HG02798 (cell line): Measurements from ENCODE around the gene WLS.

Experiments used
- ATAC-seq: cut with Tn5 transposase; IDR thresholded peaks from one replicate; pipeline ENCODE4 v1.9.1; 2021; ENCODE audit warnings: mild to moderate bottlenecking; ENCODE audit not compliant: unreplicated experiment, poor library complexity

The WLS gene

DNA sequence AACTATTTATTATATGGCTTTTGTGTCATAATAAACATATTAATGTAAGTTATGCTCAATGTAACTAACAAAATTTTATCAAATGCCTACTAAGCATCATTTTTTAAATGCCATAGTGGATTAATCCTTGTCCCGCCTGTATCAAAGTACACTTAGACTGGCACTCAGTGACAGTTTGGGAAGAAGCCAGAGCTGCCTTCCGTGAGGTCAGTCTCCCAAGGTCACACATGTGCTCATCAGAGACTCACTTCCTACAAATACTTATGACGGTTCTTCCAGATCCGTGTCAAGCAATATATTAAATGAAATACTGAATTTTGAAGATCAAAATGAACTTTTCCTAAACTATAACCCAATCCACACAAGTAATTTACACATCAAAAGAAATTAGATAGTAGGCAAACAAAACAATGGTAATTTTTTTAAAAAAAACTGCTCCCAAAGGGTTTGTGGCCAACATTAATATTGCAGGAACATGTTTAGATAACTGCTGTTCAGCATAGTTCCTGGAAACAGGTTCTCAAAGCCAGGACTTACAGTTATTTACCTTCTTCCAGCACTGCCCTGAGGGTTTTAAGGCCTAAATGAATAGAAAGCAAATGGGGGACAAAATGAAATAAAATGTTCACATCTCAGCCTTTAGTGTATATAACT, 27.2 kb downstream of the WLS start:
- no peak for ATAC-seq

DNA sequence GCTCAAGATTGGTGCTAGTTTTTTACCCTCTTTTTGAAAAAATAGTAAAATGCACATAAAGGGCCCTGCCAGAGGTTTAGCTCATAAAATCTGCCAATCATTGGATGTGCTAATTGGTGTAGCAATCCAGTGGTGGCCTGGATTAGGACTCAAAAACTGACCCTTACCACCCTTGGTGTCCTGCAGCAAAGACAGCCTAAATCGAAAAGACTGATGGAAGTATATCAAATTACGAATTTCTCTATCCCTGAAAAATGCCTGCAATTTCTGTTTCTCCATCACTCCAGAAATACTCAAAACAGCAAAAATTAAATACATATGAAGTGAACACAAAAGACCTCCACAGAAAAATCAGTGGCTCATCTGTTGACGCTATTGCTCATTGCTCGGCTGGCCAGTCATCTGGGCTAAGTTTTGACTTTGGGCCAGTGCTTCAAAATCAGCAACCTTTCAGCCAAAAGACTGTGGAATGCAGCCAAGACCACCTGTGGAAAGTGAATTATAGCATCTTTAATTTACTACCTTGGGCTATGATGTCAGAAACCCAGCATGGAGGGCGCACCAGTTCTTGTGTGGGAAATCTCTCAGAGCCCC, 30.0 kb downstream of the WLS start:
- no peak for ATAC-seq

DNA sequence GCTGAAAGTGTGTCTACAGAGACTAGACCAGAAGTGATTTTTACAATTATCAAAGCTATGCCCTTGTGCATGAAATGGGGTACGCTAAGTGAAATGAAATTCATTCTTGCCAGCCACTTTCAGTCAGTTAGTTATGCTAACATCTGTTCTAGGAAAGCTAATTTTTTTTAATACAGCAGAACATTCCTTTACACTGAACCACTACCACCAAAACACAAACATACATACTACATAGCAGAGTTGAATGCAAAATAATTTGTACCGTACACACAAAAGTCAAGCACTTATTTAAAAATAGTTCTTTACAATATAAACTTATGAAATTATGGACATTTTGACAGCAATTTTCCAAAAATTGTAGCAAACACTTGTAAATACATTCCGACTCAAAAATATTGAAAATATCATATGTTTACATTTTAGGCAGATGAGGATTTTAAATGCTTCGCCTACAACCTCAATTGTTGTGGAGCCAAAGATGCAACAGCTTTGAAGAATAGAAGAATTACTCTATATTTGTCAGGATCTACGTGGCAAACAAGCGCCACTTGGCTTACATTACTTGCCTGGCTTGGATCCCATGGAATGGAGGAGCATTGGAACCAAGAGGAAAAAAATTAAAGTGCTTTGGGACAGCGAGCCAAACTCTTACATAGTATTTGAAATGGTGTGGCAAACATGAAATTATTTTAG, 30.6 kb downstream of the WLS start:
- ATAC-seq: no peak

DNA sequence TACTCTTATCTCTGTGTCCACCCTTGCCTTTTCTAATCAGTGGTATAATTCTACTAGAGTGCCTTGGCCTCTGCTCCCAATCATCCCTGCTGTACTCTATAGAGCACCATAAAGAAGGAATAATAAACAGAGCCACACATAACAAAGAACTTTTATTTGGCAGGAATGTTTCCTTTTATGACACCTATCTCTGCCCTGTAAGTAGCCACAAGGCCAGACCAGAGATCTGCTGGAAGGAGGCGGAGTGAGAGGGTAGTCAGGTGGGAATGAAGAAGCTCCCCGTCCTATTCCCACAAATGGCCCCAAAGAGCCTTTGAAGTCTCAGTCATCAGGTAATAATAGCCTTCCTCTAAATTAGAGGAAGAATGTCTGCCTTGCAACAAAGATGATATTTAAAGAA, 32.7 kb downstream of the WLS start:
- no peak for ATAC-seq

DNA sequence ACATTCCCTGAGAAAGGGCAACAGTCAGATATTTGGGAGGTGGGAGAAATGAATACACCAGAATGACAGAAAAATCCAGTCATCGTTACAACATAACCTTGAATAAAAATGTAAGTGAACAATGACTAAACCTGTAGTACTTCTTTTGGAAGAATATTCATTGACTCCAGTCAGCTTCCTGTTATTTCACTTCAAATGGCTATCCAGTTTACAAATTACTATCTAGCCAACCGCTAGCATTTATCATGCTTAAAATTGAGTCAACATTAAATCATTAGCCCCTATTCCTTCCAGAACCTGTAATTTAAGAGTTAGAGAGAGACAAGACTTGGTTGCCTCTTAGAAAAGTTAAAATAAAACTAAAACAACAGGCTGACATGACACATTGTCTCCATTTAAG, 33.6 kb downstream of the WLS start:
- no peak for ATAC-seq

DNA sequence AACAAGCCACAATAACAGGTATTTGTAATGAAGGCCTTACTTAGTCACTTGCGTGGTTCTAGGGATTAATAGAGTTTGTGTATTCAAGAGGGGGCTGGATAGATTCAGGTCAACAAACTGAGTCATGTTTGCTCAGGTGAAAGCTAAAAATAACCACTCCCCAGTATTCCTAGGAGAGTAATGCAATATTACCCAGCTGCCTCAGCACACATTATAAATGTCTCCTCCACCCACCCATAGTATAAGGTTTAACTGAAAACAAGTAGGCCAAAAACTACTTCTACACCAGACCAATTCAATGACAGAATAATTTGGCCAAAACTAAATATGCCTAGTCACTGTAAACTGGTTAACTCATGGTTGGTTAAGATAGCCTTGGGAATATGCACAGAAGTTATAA, 34.4 kb downstream of the WLS start:
- ATAC-seq: no peak

DNA sequence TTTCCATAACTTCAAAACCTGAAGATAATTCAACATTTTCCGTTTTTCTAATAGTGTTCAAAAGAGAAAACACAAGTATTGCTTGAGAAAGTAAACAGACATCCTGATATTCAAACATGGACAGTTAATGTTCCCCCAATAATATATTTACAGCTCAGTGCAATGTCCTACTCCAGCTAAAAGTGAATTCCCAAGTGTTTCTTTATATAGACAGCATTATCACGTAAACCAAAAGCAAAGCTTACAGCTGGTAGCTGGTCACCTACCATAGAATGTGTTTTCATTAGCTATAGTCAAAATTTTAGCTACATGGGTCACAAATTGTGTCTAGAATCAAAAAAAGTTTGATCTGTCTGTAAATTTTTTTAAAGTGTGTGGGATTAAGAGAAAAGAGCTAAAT, 34.9 kb downstream of the WLS start:
- no peak for ATAC-seq

DNA sequence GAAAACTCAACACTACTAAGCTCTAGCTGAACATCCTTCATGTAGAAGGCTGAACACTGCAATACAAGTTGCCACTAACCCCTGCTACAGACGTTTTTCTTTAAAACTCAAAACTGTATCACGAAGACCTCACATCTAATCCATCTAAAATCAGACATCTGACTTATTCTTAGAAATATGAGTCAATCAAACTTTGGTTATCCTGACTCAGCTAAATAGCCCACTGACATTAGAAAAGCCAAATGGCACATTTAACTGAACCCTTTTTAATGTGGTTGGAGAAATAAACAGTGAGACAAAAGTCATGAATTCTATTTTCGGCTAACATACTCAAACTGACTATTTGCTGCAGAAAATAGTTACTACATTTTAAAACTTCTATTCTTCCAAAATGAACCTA, 35.6 kb downstream of the WLS start:
- ATAC-seq: no peak

DNA sequence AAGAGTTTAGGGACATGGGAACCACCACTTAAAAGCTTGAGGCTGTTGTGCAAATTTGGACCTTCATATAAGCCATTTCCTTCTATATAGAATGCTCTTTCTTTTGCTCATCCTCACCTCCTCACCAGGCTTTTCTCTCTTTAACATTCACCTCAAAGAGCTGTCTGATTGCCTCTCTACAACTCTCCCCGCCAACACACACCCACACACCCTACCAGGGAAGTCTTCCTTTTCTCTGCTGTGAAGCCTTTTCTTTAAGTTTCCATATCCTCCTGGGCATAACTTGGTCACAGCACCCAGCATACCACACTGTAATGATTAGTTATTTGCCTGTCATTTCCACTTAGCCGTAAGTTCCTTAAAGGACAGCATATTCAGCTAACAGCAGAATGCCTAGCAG, 40.6 kb downstream of the WLS start:
- ATAC-seq: no peak

DNA sequence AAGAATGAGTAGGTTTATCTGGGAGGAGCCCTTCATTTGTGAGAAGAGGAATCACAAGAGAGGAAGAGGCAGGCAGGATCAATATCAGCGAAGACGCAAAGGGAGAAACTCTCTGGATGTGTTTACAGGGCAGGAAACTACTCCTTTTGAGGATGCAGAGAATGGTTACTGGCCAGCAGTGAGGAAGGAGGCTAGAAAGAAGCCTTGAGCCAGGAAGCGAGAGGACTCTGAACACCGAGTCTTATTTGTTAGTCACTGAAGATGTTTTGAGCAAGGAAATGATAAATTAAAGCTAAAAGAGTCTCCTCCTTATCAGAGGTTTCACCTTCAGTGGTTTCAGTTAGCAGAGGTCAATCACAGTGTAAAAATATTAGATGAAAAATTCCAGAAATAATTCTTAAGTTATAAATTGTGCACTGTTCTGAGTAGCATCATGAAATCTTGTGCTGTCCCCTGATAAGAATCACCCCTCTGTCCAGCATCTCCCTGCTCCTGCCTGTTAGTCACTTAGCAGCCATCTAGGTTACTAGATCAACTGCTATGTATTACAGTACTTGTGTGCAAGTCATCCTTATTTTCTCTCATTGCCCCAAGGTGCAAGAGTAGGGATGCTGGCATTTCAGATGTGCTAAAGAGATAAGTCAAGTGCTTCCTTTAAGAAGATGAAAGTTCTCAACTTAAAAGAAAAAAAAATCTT, 43.5 kb downstream of the WLS start:
- ATAC-seq: no peak

DNA sequence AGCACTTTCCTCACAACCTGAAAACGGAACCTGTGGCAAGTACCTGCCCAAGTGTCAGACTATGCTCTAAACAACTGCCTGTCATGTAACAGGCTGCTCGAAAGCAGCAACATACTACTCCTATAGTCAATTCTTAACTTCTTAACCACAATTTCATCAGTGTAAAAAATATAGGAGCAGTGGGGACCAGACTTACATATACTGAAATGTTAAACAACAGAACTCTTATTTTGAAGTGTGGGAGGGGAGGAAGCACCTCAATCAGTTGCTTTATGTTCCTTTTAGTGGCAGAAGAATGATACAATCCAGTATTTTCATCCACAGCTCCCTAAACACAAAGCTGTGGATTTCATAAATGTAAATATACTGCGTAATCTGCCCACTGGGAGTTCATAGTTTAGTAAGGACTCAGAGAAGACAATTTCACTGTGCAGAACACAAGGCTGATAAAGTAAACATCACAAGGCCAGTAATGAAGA, 44.2 kb downstream of the WLS start:
- peak; percentile 50 for ATAC-seq

DNA sequence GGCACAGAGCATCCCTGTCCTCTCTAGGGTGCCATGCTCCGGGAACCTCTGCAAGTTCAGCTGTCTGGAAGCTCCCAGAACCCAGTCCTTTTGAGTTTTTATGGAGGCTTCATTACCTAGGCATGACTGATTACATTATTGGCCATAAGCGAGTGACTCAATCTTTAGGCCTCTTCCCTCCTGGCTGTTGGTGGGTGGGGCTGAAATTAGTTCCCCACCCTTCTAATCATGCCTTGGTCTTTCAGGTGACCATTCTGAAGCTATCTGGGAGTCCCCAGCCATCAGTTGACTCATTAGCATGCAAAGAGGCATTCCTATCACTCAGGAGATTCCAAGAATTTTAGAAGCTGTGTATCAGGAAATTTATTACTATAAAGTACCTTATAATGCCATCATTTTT, 46.6 kb downstream of the WLS start:
- ATAC-seq: no peak

DNA sequence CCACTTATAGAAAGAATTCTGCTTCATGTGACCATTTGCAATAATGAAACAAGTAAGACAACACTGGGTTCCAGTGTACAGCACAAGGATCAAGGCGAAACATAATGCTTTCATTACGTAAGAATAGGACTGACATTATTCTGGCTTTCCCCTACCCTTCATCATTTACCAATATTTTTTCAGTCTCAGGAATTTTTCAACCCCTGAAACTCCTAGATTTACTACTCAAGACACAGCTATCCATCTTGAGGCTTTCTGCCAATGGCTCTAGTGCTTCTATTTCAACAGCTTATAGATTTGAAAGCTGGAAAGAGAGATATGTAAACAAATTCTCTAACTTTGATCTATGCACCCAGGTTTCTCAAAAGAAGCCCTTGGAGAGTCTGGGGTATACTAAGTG, 48.4 kb downstream of the WLS start:
- no peak for ATAC-seq

DNA sequence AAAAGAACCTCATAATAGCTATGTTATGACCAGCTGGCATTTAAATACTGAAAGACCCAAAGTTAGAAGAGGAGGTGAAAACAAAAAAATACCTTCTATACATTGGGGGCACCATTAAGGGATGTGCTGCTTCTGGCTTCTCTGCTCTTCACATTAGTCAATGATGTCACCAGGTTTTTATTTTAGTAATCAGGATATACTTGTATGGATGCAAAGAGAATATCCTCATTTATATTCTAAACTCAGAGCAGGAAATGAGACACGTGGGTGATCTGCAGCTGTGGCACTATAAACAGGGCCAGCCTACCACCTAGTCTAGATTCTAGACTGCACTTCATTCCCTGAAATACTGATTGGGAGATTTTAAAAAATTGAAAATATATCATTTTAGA, 51.2 kb downstream of the WLS start:
- ATAC-seq: peak; percentile 37

DNA sequence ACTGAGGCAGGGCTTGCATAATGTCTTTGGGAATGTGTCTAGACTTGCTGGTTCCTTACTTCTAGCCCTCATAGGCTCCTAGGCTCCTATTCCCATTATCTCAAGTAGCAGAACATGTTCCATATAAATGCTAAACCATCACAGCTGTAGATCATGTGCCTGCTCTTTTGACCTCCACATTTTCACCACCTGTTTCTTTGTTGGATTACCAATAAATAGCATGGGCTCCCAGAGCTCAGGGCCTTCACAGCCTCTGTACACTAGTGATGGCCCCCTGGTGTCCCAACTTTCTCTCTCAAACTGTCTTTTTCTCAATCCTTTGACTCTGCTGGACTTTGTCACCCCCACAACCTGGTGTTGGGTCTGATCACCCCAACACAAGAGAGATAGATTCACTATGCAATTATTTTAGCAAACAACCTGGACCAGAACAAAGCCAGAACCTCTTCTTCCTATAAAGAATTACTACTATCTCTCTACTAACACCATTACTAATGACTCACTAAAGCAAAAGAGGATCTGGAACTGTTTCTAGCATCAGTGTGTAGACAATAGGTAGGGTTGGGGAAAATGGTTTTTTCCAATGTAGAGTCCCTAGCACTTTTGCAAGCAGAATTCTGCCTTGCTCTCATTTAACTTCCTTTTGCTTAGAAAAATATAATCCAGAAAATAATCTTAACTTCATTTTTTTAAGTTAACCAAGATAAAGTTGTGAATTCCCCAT, 51.7 kb downstream of the WLS start:
- ATAC-seq: peak; percentile 58

DNA sequence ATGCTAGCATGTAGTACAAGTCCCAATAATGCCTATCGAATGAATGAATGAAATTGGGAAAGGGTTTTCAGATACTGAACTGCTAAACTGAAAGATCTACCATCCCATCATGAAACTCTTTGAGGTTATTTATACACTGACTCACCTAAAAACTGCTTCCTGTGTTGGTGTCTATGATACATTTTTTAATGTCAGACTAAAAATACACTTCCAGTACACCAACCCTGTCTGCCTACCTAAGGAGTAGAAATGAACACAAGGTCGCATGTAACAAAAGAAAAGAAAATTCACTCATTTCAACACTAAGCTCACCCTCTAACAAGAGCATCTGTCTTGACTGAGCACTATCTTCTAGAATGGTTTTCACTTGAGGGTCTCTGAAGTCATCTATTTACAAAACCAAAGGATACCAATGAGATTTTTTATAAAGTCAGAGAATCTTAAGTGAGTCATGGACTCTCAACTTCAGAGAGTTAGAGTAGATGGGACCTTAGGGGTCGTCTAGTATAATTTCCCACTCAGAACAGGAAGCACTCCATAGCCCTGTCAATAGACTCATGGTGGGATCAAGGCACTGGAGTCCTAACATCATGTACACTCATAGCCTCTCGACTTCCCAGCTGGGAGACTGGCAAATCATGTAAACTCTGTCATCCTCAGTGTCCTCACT, 53.4 kb downstream of the WLS start:
- peak; percentile 47 for ATAC-seq

DNA sequence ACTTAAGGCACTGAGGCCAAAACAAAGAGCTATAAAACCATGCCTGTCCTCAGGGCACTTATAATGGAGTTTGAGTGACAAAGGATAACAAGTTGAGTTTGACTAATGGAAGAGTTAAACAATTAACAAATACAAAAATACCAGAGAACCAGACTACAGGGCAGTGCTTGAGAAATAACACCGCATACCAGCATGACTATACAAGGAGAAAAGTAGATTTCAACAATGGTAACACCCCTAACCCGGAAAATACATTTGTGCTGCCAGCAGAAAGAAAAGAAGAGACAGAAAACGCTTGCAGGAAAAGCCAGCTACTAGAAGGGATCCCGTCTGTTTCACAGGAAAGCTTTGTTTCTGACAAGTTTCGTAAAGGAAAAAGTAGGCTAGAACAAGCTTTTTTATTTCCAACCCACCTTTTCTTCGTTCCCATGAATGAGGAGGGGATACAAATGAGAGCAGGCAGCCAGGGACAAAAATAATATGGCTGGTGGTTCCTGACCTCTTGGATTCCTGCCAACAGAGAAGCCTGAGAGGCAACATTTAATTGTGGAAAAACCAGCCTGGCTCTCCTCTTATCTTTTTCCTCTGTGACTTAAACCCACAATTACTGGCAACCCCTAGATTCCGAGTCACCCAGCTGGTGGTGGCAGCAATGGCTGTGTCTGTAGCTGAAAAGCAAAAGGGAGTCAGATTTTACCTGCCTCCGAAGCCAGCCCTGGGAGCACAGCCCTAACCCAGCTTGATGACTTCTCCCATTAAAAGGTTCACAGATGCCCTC, 56.5 kb downstream of the WLS start:
- ATAC-seq: no peak

DNA sequence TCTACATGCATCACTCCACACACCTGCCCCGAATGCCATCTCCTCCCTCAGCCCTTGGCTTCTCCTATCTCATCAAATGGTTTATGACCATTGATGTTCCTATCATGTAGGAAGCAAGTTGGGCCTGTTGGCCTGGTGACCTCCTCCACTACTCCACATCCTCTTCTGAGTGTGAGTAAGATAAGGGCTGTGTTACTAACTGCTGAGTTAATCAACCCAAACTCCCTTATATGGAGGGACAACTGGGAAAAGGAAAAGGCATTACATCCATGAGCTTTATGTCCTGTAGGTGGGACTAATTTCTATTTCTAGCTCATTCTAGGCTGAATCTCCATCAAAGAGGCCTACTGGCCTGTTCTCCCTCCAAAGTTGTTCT, 57.6 kb downstream of the WLS start:
- ATAC-seq: no peak

DNA sequence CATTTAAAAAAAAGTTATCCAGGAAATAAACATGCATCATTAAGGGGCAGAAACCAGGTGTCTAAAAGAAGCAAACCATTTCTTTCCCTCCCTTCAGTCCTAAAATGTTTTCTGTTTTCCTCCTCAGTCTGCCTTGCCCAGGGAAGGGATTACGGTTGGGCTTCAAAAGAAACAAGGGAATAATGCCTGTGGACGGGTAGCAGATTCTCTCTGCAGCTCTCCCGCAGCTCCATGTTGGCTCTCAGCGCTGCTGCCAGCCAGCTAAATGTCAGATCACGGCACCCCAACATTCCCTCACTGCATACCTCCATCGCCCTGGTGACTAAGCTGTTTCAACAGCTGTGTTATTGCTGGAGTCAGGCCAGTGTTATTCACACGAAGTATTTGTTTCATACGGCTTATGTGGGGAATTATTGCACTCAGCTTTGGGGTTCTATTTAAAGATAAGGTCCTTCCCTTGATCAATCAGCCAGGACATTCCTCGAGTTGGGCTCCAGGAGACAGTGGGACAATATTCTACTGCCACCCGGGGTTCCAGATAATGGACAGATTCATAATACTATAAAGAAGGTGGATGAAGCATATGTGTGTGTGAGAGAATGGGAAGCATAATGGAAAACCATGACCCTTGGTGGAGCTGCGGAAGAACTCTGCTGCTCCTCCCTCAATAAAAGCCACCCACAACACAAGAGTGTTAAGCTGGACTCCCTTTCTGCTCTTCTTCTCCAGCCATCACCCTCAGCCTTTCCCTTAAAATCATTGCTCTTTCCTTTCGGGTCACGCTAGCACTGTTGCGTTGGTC, 58.2 kb downstream of the WLS start:
- ATAC-seq: no peak
